Activated CD8-positive, alpha-beta memory T cell treated with anti-CD3 and anti-CD28 coated beads, Interleukin-2, amount 50 U/mL, for 24 hours (primary cell): ENCODE data around the gene PRXL2A.
A peak's percentile ranks its signal among the peaks of the same experiment; 100 is the strongest.
"Not testable (repeated sequence)": the region's sequence is repeated elsewhere in the genome, so short reads cannot be mapped to it uniquely, and the experiment has no call there.

Source experiments
- DNase-seq: peaks from one replicate; pipeline ENCODE4 v3.0.0-alpha.2; 2020; ENCODE audit errors: extremely low read depth

The PRXL2A gene, protein sequence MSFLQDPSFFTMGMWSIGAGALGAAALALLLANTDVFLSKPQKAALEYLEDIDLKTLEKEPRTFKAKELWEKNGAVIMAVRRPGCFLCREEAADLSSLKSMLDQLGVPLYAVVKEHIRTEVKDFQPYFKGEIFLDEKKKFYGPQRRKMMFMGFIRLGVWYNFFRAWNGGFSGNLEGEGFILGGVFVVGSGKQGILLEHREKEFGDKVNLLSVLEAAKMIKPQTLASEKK

DNA sequence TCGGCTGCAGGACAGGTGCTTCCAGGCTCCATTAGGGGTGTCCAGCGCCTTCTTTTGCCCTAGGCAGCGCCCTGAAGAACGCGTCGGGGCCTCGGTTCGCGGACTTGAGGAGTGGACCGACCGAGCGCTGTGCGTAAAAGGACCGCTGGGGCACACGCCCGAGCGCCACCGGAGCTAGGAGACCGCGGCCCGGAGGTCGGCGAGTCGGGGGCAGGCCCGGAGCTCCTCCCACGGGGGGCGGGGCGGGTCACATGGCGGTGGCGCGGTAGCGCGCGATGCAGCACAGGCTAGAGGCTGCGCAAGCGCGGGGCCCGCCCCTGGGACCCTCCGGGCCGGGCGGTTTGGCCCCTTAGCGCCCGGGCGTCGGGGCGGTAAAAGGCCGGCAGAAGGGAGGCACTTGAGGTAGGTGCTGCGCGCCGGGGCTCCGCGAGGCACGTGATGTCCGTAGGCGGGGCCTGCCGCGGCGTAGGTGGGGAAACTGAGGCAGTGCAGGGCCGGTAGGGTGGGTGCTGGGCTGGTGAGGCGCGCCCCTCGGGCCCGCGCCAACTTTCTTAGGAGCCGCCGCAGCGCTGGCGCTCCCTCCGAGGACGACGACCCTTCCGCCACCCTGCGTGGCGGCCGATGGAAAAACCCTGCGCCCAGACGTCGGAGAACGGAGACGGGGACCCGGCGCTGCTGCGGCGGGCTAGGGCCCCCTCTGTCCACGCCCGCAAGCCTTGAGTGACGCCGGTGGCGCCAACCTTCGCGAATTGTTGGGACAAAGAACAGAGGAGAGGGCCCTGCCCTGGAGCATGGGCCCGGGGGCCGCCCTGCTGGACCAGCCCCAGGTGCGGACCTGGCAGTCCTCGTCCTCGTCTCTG lies at the start of gene PRXL2A:
TSS of gene PRXL2A (plus strand) at position 310 of the 860 bp plus-strand sequence. CDS start 11,917 bp downstream, outside the sequence.
- peak; percentile 65 for DNase-seq

- not testable (repeated sequence) for DNase-seq
These were observed 49.4 kb upstream of the PRXL2A start for GRCh38 chr10:80358925-80359324.

GRCh38 chr10:80359644-80360043 lies 48.7 kb upstream of the PRXL2A start:
- no peak for DNase-seq

DNA sequence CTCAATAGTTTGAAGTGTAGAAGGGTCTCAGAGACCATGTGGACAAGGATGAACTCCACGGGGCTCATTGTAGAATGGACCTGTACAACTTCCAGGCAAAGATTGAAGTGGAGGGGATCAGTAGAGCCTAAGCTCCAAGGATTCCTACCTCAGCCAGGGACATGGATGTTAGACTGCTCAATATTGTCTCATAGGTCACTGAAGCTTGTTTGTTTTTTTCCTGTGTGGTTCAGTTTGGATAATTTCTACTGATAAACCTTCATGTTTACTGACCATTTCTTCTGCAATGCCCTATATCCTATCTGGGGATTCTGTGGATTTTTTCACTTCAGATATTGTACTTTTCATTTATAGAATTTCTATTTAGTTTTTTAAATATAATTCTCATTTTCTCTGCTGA lies 42.8 kb upstream of the PRXL2A start:
- DNase-seq: no peak

- no peak for DNase-seq
These were observed 36.9 kb upstream of the PRXL2A start for GRCh38 chr10:80371467-80371866.

- no peak for DNase-seq
These were observed 35.7 kb upstream of the PRXL2A start for GRCh38 chr10:80372675-80373074.

DNA sequence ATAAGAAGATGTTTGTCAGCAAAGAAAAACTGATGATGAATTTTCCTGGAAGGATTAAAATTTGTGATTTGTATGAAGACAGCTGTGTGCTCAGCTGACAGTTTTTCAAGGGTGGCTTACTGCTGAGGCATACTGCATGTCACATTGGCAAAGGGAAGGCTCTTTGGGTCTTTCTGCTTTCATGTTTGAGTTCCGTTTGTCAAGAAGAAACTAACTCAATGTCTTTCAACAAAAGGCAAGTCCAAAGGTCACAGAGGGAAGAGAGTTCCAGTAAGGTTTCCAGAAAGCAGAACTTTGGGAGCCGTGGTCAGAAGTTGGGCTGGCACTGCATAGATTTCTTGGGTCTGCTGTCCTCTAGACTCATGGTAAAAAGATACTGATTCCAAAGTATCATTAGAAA lies 34.8 kb upstream of the PRXL2A start:
- no peak for DNase-seq

- no peak for DNase-seq
These were observed 28.6 kb upstream of the PRXL2A start for GRCh38 chr10:80379701-80380100.

DNA sequence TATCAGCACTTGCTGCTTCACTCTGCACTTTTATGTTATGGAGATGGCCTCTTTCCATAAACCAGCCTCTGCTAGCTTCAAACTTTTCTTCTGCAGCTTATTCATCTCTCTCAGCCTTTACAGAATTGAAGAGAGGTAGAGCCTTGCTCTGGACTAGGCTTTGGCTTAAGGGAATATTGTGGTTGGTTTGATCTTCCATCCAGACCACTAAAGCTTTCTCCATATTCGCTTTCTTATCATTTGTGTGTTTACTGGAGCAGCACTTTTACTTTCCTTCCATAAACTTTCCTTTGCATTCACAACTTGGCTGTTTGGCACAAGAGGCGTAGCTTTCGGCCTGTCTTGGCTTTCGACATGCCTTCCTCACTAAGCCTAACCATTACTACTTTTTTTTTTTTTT lies 28.2 kb upstream of the PRXL2A start:
- no peak for DNase-seq

DNA sequence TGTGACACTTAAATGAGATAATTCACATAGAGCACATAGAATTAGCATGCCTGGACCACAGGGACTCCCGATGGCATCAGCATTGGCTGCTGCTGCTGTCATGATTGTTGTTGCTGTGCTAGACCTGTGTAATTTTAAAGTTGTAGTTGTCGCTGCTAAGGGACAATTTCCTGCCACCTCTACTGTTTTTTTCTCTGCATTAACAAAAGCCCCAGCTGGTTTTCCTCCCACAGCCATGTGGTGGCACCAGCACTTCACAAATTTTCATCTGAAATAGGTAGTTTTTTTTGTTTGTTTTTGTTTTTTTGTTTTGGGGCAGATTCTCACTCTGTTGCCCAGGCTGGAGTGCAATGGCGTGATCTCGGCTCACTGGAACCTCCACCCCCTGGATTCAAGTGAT lies 25.4 kb upstream of the PRXL2A start:
- no peak for DNase-seq

DNA sequence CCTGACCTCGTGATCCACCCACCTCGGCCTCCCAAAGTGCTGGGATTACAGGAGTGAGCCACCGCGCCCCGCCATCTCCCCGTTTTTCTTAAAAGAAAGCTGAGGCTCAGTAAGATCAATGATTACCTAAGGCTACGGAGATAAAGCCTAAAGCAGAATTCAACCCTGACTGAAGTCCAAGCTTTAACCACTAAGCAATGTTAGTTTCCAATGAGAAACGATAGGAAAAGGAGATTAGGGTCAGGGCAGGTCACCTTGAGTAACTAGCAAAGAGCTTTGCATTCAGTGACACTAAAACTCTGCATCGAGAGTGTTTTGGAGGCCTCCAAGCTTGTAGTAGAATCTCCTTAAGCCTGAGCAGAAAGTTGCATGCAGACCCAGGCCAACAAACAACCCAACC lies 17.6 kb upstream of the PRXL2A start:
- DNase-seq: no peak

- no peak for DNase-seq
These were observed 16.1 kb upstream of the PRXL2A start for GRCh38 chr10:80392250-80392649.

GRCh38 chr10:80394358-80394916 lies 13.9 kb upstream of the PRXL2A start:
- DNase-seq: no peak

DNA sequence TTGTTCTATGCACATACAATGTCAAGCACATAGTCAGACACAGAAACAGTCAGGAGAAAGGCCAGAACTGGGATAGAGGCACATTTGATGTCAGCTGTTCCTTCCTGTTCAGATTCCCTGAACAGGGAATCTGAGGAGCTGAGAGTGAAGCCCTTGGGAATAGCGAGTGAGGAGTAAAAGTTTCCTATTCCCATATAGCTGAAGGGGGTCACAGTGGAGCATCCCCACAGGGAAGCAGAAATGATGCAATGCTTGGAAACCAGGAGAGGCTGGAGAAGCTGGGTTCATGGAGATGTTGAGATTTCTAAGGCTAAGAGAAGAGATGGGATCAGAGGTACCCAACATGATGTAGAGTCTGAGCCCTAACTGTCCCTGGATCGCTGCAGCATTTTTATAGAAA lies 11.3 kb upstream of the PRXL2A start:
- DNase-seq: no peak

DNA sequence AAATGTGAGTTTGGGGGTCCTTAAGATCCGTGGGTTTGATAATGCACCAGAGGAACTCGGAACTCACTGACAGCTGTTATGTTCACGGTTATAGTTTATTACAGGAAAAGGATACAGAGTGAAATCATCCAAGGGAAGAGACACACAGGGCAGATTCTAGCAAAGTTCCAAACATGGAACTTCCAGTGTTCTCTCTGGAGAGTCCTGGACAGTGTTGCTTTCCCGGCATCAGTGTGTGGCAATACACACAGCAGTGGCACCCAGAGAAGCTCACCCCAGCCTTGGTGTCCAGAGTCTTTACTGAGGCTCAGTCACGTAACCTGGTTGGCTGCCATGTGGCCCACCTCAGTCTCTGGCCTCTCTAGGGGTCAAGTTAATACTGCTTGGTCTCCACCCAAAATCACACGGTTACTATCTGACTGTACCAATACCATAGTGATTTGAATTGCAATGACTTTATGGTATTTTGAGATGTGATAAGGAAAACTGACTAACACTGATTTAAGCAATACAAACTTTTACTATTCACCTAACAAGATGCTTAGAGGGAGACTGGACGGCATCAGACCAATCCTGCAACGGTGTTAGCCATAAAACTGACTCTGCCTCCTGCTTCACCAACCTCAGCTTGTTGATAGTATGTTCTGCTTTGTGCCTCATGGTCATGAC lies 8.1 kb upstream of the PRXL2A start:
- no peak for DNase-seq

- DNase-seq: no peak
These were observed 3.3 kb upstream of the PRXL2A start for GRCh38 chr10:80405035-80405434.

DNA sequence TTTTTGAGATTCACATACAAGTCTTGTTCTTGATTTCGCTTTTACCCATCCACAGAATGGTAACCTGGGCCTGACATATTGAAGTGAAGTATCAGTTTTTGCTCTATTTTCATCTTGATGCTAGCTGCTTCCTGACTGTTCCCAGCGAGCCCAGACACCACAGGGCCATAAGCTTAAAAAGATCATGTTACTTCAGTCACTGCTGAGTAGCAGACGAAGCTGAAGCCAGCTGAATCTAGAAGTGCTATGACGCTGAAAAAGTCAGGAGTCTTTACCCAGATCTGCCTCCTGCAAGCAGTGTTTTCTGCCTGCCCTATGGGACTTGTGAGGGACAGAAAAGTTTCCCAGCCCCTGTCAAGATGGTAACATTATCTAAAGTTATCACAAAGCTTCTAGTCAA lies 2.7 kb upstream of the PRXL2A start:
- no peak for DNase-seq

- no peak for DNase-seq
These were observed 2.1 kb upstream of the PRXL2A start for GRCh38 chr10:80406204-80406603.

- peak; percentile 26 for DNase-seq
These were observed 524 bp upstream of the PRXL2A start for GRCh38 chr10:80407812-80408241.

DNA sequence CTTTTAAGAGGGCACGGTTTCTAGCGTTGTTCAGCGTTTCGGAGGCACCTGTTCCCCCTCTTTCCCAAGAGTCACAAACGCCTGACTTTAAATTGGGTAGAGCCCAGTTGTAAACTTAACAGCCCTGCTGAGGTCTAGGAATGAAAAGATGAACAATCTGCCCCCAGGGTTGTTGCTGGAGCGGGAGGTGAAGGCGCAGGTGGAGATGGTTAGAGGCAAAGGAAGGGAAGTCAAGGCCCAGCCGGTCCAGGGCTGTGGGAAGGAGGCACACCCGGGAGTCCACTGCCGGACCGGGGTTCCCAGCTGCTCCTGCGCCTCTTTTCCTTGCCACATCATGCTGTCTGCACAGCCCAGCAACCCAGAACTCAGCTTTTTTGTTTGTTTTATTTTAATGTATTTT lies 770 bp downstream of the PRXL2A start:
- no peak for DNase-seq

DNA sequence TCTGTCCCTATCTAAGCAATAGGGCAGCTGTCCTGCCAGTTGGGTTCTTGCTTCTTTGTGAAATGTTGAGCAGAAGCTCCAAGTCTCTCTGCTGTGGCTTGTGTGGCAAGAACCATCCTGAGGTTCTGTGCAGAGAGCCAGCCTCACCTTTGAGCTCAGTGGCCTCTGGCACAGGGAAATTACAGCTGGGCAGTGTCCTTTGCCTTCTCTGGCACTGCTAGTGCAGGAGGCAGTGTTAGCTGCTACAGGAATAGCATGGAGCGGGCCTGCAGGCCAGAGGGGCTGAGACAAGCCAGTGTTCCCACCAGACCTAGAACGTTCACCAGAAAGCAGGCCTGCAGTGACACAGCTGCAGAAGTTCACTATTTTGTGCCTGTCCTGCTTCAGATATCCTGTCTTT lies 1.8 kb downstream of the PRXL2A start:
- DNase-seq: no peak

DNA sequence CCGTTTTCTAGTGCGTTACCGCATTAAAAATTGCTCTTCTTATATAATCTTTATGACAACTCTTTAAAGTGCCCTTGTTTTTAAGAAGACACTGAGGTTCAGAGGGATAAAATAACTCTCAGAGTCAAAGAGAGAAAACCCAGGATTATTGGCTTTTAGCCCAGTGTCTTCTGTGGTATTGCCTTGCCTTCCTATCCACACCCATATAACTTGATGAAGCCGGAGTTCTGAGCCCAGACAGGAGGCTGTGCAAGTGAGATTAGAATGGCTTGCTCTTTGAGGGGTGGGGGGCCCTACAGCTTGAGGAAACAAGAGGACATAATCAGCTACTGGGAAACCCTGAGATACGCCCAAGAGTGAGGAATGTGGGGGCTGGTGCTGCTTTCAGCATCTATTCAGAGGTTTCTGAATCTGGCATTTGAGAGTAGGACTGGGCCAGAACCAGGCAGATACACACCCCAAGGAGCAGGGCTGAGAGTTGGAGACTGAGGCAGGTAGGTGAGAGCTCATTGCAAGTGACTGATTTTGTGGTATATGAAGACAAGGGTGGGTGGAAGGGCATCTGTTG lies 2.3 kb downstream of the PRXL2A start:
- no peak for DNase-seq
